Testis (tissue), 2 donors: ENCODE data around the gene HPCAL4.

Experiments used
- POLR2A ChIP-seq: fragments of 450-650 bp; IDR thresholded peaks from one replicate; pipeline ENCODE4 v1.6.1; 2017; ENCODE audit warnings: antibody characterized with exemption, mild to moderate bottlenecking, moderate library complexity
- TF ChIP-seq, protein P1 (sequence below), 3 experiments: fragments of 450-650 bp in 2 of 3; fragments of 200-600 bp in 1 of 3; sonication (generic) in 1 of 3; IDR thresholded peaks; one replicate each; pipeline ENCODE4 v1.5.1; 2016 to 2019; ENCODE audit warnings: antibody characterized with exemption in 3 of 3, mild to moderate bottlenecking in 2 of 3, moderate library complexity in 1 of 3

DNA sequence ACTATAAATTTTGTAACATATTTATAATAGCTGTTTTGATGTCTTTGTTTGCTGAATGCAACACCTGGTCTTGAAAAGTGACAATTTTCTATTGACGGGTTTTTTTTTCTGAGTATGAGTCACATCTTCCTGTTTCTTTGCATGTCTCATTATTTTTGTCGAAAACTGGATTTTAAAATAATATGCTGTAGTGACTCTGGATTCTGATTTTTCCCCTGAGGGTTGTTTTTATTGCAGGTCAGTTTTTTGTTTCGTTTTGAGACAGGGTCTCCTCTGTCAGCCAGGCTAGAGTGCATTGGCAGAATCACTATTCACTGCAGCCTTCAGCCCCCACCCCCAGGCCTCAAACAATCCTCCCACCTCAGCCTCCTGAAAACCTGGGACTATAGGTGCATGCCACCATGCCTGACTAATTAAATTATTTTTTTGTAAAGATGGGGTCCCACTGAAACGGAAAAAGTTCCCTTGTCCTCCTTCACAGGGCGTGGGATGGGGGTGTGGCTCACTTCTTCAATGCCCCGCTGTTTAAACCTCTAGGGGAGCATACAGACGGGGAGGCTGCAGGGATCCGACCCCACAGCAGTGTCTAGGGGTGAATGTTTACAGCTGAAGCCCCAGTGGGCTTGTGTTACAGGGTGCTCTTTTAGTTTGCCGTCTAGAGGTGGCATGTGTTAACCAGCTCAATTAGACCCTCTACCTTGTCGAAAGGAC is 36.1 kb upstream of the HPCAL4 start:
- TF ChIP-seq POLR2A, result no peak
- TF ChIP-seq, protein P1, sequence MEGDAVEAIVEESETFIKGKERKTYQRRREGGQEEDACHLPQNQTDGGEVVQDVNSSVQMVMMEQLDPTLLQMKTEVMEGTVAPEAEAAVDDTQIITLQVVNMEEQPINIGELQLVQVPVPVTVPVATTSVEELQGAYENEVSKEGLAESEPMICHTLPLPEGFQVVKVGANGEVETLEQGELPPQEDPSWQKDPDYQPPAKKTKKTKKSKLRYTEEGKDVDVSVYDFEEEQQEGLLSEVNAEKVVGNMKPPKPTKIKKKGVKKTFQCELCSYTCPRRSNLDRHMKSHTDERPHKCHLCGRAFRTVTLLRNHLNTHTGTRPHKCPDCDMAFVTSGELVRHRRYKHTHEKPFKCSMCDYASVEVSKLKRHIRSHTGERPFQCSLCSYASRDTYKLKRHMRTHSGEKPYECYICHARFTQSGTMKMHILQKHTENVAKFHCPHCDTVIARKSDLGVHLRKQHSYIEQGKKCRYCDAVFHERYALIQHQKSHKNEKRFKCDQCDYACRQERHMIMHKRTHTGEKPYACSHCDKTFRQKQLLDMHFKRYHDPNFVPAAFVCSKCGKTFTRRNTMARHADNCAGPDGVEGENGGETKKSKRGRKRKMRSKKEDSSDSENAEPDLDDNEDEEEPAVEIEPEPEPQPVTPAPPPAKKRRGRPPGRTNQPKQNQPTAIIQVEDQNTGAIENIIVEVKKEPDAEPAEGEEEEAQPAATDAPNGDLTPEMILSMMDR (IDR thresholded peaks at IDR 0.05), result no peak
